HG02852 (cell line): Measurements from ENCODE around the gene TDP2.
"Not testable (repeated sequence)": the region's sequence is repeated elsewhere in the genome, so short reads cannot be mapped to it uniquely, and the experiment has no call there.

Experiments used
- ATAC-seq: cut with Tn5 transposase; IDR thresholded peaks from one replicate; pipeline ENCODE4 v1.9.1; 2021; ENCODE audit warnings: mild to moderate bottlenecking, moderate library complexity; ENCODE audit not compliant: unreplicated experiment

The TDP2 gene

DNA sequence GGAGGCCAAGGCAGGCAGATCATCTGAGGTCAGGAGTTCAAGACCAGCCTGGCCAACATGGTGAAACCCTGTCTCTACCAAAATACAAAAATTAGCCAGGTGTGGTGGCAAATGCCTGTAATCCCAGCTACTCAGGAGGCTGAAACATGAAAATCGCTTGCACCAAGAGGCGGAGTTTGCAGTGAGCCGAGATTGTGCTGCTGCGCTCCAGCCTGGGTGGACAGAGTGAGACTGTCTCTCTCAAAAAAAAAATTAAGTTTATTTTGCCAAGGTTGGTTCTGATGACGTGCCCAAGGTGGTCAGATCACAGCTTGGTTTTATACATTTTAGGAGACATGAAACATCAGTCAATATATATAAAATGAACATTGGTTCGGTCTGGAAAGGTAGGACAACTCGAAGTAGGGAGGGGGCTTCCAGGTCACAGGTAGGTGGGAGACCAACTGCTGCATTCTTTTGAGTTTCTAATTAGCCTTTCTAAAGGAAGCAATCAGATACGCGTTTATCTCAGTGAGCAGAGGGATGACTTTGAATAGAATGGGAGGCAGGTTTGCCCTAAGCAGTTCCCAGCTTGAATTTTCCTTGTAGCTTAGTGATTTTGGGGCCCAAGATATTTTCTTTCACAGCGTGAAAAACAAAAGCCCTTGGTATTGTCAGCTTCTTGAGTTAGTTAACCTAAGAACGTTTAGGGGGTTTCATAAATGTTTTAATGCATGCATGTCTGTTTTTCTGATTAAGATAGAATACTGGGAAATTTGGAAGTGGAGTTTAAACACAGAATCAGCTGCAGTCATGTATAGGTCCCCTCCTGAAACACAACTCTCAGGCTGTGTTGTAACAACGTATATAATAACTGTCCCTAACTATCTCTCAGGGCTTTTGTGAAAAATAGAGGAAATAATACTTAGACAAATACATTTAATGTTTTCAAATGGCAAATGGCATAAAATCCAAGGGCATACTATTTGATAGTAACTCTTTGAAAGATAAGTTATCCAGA is 16.9 kb upstream of the TDP2 start:
- no peak for ATAC-seq

- no peak for ATAC-seq
Measured at GRCh38 chr6:24680582-24680981, 13.9 kb upstream of the TDP2 start.

DNA sequence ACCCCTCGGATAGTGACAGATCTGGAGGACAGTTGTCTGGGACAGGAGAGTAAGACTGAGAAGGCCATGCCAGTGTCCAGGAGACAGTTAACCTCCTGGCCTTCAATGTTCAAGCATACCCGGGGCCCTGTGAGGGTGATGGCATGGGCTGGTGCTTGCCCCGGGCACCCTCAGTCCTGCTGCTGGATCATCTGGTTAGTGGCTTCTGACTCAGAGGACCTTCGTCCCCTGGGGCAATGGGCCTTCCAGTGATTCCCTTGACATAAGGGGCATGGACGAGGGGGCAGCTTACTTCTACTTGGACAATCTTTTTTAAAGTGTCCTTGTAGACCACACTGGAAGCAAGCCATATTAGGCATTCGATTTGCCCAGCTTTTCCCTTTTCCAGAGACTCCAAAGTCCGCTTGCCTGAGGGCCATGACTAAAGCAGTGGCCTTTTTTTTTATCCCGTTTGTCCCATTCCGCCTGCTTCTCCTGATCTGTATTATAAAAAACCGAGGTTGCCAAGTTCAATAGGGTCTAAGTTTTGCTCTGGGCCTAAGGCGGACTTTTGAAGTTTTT is 12.2 kb upstream of the TDP2 start:
- ATAC-seq, result not testable (repeated sequence)

DNA sequence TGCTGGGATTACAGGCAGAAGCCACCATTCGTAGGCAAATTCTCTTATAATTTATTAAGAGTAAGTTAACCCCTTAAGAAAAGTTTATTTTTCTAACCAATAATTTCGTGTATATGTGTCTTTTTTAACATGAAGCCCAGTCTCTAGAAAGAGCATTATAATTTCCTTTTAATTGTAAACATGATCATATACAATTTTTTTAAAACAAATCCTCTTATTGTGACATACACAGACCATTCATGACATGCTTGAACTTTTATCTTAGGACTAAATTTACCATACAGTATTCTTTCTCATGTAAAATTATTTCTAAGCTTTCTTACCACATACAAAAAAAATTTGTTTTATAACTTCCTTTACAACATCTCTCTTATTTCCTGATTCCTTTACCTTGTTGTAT is 6.9 kb upstream of the TDP2 start:
- no peak for ATAC-seq

DNA sequence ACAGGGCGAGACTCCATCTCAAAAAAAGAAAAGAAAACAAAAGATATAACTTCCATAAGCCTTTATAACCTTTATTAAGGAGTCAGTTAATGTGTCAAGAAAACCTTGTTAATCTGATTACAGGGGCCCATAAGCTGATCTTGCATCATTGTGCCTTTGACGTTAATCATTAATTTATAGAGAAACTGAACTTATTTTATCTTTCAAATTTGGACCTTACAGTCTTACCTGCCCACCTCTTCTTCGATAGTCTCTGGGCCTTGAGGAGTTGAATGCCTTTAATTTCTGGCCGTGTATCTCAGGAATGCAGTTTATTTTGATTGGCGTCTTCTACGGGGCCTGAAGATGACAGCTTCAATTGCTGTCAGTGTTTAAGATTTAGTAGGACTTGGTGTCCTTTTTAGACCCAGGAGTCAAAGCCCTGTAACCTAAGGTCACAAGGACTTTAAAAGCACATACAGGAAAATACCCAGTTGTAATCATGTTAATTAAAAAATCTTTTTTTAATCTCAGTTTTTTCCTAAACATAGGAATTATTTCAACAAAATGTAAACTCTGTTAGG is 6.0 kb upstream of the TDP2 start:
- no peak for ATAC-seq

GRCh38 chr6:24671077-24671476 is 4.4 kb upstream of the TDP2 start:
- not testable (repeated sequence) for ATAC-seq

- ATAC-seq, result not testable (repeated sequence)
Measured at GRCh38 chr6:24670492-24670891, 3.8 kb upstream of the TDP2 start.

DNA sequence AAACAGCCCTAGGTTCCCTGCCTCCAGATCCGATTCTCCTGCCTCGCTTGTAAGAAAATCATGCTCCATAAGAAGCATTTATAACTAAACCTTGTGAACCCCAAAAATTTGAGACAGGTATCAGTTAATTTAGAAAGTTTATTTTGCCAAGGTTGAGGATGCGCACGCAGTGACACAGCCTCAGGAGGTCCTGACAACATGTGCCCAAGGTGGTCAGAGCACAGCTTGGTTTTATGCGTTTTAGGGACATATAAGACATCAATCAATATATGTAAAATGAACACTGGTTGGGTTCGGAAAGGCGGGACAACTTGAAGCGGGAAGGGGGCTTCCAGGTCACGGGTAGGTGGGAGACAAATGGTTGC is 2.3 kb upstream of the TDP2 start:
- ATAC-seq, result no peak

- ATAC-seq, result not testable (repeated sequence)
Measured at GRCh38 chr6:24668066-24668996, 1.6 kb upstream of the TDP2 start.

- ATAC-seq, result peak; percentile 5
Measured at GRCh38 chr6:24667378-24667803, 692 bp upstream of the TDP2 start.

- ATAC-seq, result peak; percentile 40
Measured at GRCh38 chr6:24666097-24666640, 530 bp downstream of the TDP2 start.

DNA sequence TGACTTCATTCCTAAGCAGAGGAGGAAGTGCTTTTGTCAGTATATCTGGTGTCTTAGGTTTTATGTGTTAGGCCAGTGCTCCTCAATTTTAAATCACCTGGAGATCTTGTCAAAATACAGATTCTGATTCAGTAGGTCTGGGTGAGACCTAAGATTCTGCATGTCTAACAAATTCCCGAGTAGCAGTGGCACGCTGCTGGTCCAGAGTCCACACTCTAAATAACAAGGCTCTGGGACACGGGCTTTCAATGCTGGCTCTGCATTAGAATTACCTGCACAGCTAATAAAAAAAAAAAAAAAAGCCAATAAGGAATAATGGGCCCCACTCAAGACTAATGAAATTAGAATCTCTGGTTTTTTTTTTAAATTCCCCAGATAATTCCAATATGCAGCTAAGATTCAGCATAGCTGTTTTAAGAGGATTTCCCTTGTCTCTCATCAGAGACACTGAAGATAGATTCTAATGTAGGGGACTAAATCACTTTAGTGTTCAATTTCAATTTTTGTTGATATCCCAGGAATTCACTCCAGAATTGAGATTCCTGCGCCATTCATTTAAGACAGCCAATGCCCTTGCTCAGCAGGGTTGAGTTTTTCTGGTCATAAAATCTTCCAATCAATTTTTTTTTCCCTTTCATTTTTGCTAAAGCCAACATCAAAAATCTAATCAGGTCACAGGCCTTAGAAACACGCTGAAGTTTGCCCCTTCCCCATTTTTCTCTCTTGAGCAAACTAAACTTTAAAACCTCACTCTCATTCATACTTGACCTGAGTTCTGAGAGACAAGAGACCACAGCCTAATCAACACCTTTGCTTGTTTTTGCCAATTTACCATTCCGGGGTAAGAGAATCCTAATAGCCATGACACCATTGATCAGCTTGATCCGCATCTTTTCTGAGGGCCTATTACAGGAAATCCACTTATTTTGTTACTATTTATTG is 2.4 kb downstream of the TDP2 start:
- ATAC-seq, result no peak

GRCh38 chr6:24663189-24663588 is 3.5 kb downstream of the TDP2 start:
- ATAC-seq, result no peak

- ATAC-seq, result no peak
Measured at GRCh38 chr6:24662236-24662635, 4.5 kb downstream of the TDP2 start.

DNA sequence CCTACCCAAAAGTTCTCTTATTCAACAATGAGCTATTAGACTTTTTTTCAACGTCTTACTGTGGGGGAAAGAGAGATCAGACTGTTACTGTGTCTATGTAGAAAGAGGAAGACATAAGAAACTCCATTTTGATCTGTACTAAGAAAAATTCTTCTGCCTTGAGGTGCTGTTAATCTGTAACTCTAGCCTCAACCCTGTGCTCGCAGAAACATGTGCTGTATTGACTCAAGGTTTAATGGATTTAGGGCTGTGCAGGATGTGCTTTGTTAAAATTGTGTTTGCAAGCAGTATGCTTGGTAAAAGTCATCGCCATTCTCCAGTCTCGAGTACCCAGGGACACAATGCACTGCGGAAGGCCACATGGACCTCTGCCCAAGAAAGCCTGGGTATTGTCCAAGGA is 4.9 kb downstream of the TDP2 start:
- ATAC-seq, result not testable (repeated sequence)

- no peak for ATAC-seq
Measured at GRCh38 chr6:24660105-24660504, 6.6 kb downstream of the TDP2 start.

DNA sequence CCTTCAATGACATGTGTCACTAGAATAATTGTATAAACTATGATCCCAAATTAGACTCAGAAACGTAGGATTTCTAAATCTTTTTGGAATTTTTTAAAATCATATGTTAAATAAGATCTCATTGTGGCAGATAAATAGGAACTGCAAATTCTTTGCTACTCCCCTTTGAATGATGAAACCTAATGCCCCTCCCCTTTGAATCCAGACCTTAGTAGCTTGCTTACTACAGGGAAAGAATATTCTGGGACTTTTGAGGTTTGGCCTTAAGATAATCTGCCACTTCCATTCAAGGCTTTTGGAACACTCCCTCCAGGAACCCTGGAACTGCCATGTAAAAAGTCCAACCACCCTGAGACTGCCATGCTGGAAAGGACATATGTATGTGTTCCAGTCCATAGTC is 7.1 kb downstream of the TDP2 start:
- ATAC-seq, result no peak

DNA sequence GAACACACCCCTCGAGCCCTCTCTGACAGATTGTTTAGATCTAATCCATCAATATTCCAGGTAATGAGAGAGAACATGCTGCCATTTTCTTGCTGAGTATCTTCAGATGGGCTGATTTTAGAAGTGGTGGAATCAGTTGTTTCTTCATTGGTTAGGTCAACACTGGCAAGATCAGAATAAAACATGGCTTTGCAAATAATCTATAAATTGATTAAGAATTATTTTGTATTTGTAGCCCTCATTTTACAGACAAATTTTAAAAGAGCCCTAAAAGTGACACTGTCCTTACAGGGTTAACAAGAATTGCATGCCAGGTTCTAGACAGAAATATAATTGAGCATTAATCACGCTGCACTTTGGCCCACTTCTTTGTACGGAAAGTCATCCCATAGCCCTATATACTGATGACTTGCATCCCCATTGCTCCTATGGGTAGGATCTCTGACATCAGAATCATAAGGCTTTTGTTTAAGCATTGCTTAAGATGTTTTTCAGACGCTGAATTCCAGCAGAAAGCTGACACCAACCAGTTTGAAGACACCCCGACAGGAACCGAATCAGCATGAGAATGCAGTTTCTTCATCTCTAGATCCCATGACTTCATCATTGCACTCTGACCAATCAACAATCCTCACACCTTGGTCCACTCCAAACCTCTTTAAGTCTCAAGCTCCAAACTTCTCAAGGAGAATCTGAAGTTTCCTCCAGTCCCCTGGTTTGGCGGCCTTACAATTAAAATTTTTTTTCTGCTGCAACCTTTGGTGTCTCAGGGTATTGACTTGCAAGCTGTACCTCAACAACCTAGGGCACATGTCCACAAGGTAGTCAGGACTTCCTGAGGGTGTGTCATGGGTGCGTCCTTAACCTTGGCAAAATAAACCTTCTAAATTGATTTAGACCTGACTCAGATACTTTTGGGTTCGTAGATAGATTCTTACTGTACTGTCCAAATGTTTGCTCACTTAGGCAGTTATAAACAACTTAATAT is 7.8 kb downstream of the TDP2 start:
- no peak for ATAC-seq
